ENCODE data around the gene RCAN3. TPM values are rescaled to one million over a fixed set of nuclear protein-coding genes. Genes with fewer than 3 reads are reported as not detected.

Gene RCAN3
- total and polyA plus RNA-seq, 2 of the 4 experiments (the other 2 are of a cell fraction): 4.0 to 5.9 TPM

DNA sequence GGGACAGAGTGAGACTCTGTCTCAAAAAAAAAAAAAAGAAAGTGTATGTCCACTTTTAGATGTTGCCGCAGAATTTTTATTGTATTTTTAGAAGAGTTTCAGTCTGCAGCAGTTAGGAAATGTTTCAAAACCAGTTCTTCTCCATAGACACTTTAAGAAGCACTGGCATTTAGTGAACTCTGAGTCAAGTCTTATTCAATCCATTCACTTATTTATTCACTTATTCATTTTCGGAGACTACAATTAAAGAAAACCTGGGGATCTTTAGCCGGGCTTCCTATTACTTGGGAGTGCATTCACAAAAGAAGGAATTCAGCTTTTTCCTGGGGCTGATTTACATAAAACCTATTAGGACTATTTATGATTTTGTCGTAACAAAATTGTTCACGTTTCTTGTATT lies 12.3 kb downstream of the RCAN3 start:
- Histone ChIP-seq H2BK20ac (ENCODE audit: low read depth, low read length) (no peak overlapping the region), H3K4ac (ENCODE audit: low read depth, low read length) (no peak overlapping the region), H2BK120ac (ENCODE audit: low read depth, low read length) (no peak overlapping the region), H3K27me3 (ENCODE audit: control insufficient read depth, insufficient read depth, low read length) (no peaks in the 10 kb centered on the region), H3K23ac (ENCODE audit: low read depth, low read length) (no peak overlapping the region), H3K79me1 (ENCODE audit: low read depth in 1 of 2, low read length in 2 of 2) (peaks cover 6 to 8% of the 10 kb centered on the region in 2 experiments; a peak in 3 of 4 replicates), H4K5ac (ENCODE audit: low read depth, low read length) (no peak overlapping the region), H2AK5ac (ENCODE audit: low read depth, low read length) (no peak overlapping the region), H3K27ac (ENCODE audit: insufficient read depth, low read length) (no peak overlapping the region), H2BK5ac (ENCODE audit: low read depth, low read length, poor library complexity, severe bottlenecking) (no peak overlapping the region), H3K9me1 (ENCODE audit: insufficient read depth, low read length) (0 out of 2 replicates have a peak, but pooled peaks cover 6% of the 10 kb centered on the region), H4K91ac (ENCODE audit: insufficient read depth, low read depth, low read length) (no peak overlapping the region), H3K4me2 (ENCODE audit: low read depth, low read length) (no peak overlapping the region), H4K20me1 (ENCODE audit: insufficient read depth, low read length) (no peaks in the 10 kb centered on the region), H3K9me3 (ENCODE audit: control insufficient read depth, insufficient read depth, low read length) (no peaks in the 10 kb centered on the region), H3K56ac (ENCODE audit: extremely low read depth, insufficient read depth, low read length) (no peak overlapping the region), H3K4me3 (ENCODE audit: insufficient read depth, low read depth, low read length) (no peak overlapping the region), H3K14ac (replicated peaks; ENCODE audit: low read depth, low read length) (no peak overlapping the region), H3K9ac (ENCODE audit: low read depth, low read length) (no peak overlapping the region), H3K4me1 (ENCODE audit: control insufficient read depth, insufficient read depth, low read length) (no peaks in the 10 kb centered on the region), H2AFZ (replicated peaks; ENCODE audit: low read length, poor library complexity) (no peak overlapping the region), H4K8ac (ENCODE audit: low read depth in 2 of 2, low read length in 2 of 2) (no peak overlapping the region), H2BK15ac (ENCODE audit: low read depth, low read length) (no peak overlapping the region), H3K18ac (ENCODE audit: low read depth, low read length) (no peak overlapping the region), H2AK9ac (replicated peaks; ENCODE audit: low read depth, low read length, poor library complexity) (no peak overlapping the region), H3K36me3 (ENCODE audit: control insufficient read depth, insufficient read depth, low read length) (no peaks in the 10 kb centered on the region; the same call in 1 of the 2 replicates)
- DNase-seq (no peak), ATAC-seq (ENCODE audit: low read depth) (no peak)
- dilution Hi-C loops (cut with HindIII; ENCODE audit: low sequenced_read_pairs, unreplicated experiment): no loop called here
- ChIA-PET CTCF (interaction anchor here (0.6 to 1.2 kb wide), 3 partner anchors 10 to 54 kb away, joined by 3 to 4 read pairs (median 4); partner anchors contain the start of gene RCAN3), POLR2A (ENCODE audit: unreplicated experiment) (no interaction called here)
- BruUV-seq (replicated peaks): no TSS peak
- no CpG with 5 or more reads among the region's 5 CpGs for WGBS, 2 experiments (ENCODE audit: extremely low coverage in 2 of 2, insufficient read length in 1 of 2)
- intact Hi-C loops (cut with micrococcal nuclease): no loop called here
- in situ Hi-C loops (cut with MboI; ENCODE audit: low sequenced_read_pairs): no loop called here
- TF ChIP-seq MXI1 (IDR thresholded peaks at IDR 0.05; ENCODE audit: borderline replicate concordance, low read depth, low read length) (no peak), RCOR1 (IDR thresholded peaks at IDR 0.05; ENCODE audit: insufficient replicate concordance, low read length) (no peak), RAD21 (IDR thresholded peaks at IDR 0.05; ENCODE audit: low read length) (no peak), MAFK (IDR thresholded peaks at IDR 0.05; ENCODE audit: low read depth, low read length) (no peak), FOS (IDR thresholded peaks at IDR 0.05; ENCODE audit: low read depth, low read length) (no peak), BHLHE40 (IDR thresholded peaks at IDR 0.05; ENCODE audit: low read depth, low read length) (no peak), CEBPB (IDR thresholded peaks at IDR 0.05; ENCODE audit: low read depth, low read length) (no peak), RFX5 (IDR thresholded peaks at IDR 0.05; ENCODE audit: low read depth, low read length) (no peak), MAZ (IDR thresholded peaks at IDR 0.05; ENCODE audit: borderline replicate concordance, low read depth, low read length) (no peak), CHD1 (IDR thresholded peaks at IDR 0.05; ENCODE audit: low read depth, low read length) (no peak), NFE2L2 (IDR thresholded peaks at IDR 0.05; ENCODE audit: low read depth, low read length) (no peak), POLR2A (IDR thresholded peaks at IDR 0.05; ENCODE audit: low read depth, low read length) (no peak), SMC3 (IDR thresholded peaks at IDR 0.05; ENCODE audit: low read depth, low read length) (no peak)
- TF ChIP-seq, protein P1, sequence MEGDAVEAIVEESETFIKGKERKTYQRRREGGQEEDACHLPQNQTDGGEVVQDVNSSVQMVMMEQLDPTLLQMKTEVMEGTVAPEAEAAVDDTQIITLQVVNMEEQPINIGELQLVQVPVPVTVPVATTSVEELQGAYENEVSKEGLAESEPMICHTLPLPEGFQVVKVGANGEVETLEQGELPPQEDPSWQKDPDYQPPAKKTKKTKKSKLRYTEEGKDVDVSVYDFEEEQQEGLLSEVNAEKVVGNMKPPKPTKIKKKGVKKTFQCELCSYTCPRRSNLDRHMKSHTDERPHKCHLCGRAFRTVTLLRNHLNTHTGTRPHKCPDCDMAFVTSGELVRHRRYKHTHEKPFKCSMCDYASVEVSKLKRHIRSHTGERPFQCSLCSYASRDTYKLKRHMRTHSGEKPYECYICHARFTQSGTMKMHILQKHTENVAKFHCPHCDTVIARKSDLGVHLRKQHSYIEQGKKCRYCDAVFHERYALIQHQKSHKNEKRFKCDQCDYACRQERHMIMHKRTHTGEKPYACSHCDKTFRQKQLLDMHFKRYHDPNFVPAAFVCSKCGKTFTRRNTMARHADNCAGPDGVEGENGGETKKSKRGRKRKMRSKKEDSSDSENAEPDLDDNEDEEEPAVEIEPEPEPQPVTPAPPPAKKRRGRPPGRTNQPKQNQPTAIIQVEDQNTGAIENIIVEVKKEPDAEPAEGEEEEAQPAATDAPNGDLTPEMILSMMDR (conservative IDR thresholded peaks at IDR 0.05; ENCODE audit: low read depth, low read length): no peak
- TF ChIP-seq, protein P2, sequence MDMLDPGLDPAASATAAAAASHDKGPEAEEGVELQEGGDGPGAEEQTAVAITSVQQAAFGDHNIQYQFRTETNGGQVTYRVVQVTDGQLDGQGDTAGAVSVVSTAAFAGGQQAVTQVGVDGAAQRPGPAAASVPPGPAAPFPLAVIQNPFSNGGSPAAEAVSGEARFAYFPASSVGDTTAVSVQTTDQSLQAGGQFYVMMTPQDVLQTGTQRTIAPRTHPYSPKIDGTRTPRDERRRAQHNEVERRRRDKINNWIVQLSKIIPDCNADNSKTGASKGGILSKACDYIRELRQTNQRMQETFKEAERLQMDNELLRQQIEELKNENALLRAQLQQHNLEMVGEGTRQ (IDR thresholded peaks at IDR 0.05; ENCODE audit: low read depth, low read length): no peak
- TF ChIP-seq, protein P3, sequence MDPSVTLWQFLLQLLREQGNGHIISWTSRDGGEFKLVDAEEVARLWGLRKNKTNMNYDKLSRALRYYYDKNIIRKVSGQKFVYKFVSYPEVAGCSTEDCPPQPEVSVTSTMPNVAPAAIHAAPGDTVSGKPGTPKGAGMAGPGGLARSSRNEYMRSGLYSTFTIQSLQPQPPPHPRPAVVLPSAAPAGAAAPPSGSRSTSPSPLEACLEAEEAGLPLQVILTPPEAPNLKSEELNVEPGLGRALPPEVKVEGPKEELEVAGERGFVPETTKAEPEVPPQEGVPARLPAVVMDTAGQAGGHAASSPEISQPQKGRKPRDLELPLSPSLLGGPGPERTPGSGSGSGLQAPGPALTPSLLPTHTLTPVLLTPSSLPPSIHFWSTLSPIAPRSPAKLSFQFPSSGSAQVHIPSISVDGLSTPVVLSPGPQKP (IDR thresholded peaks at IDR 0.05; ENCODE audit: borderline replicate concordance, low read depth, low read length): no peak

Measured in IMR-90 (cell line).